Gastroesophageal sphincter (tissue), 3 donors: Measurements from ENCODE around the gene PDZD4.

ENCODE experiments used
- CTCF ChIP-seq, 4 experiments: fragments of 200-600 bp in 2 of 4; fragments of 450-650 bp in 2 of 4; sonication (generic) in 1 of 4; IDR thresholded peaks; one replicate each; pipeline ENCODE4 v1.5.1; 2017 to 2019; ENCODE audit warnings: antibody characterized with exemption in 4 of 4, mild to moderate bottlenecking in 2 of 4, moderate library complexity in 2 of 4
- EP300 ChIP-seq: sonication (generic); formaldehyde crosslinking; IDR thresholded peaks from one replicate; pipeline ENCODE4 v1.6.1; 2017; ENCODE audit warnings: antibody characterized with exemption, mild to moderate bottlenecking
- POLR2A ChIP-seq, 2 donors: fragments of 450-650 bp; IDR thresholded peaks; one replicate each; pipeline ENCODE4 v1.6.1; 2017; ENCODE audit warnings: antibody characterized with exemption in 2 of 2, mild to moderate bottlenecking in 2 of 2, moderate library complexity in 1 of 2
- POLR2AphosphoS5 ChIP-seq: sonication (generic); formaldehyde crosslinking; IDR thresholded peaks from one replicate; pipeline ENCODE4 v1.6.1; 2017; ENCODE audit warnings: antibody characterized with exemption

GRCh38 chrX:153819384-153820040, 10.8 kb downstream of the PDZD4 start:
- TF ChIP-seq CTCF (IDR thresholded peaks at IDR 0.05) (no peak), POLR2A (IDR thresholded peaks at IDR 0.05) (no peak), EP300 (no peak), POLR2AphosphoS5 (no peak)
